Spleen (tissue), 11 donors: Measurements from ENCODE around the gene MGAT5. TPM values are rescaled to one million over a fixed set of nuclear protein-coding genes. Genes with fewer than 3 reads are reported as not detected.

Experiments used
- DNase-seq: peaks from one replicate; pipeline ENCODE4 v3.0.0-alpha.2; 2020
- H3K27ac ChIP-seq, 8 donors: fragments of 200-600 bp; sonication (generic) in 7 of 8; 1 replicate in 4 of 8; 2 replicates in 4 of 8; pipeline versions ENCODE4 v1.5.0 to v1.8.0; 2016 to 2021; ENCODE audit warnings: inconsistent platforms in 4 of 8, mild to moderate bottlenecking in 4 of 8, moderate library complexity in 1 of 8
- H3K27me3 ChIP-seq, 7 donors: fragments of 200-600 bp; sonication (generic) in 6 of 7; replicated peaks in 1 of 7; 1 replicate in 4 of 7; 2 replicates in 3 of 7; pipeline versions ENCODE4 v1.5.0 to v1.8.0; 2016 to 2021; ENCODE audit warnings: inconsistent platforms in 3 of 7, mild to moderate bottlenecking in 1 of 7
- H3K36me3 ChIP-seq, 6 donors: fragments of 200-600 bp; sonication (generic) in 5 of 6; 1 replicate in 4 of 6; 2 replicates in 2 of 6; pipeline versions ENCODE4 v1.5.0 to v1.8.0; 2016 to 2021; ENCODE audit warnings: inconsistent platforms in 2 of 6
- H3K4me1 ChIP-seq, 6 donors: fragments of 200-600 bp; sonication (generic) in 5 of 6; 1 replicate in 3 of 6; 2 replicates in 3 of 6; pipeline versions ENCODE4 v1.5.0 to v1.8.0; 2016 to 2021; ENCODE audit warnings: inconsistent platforms in 3 of 6
- H3K4me3 ChIP-seq, 8 donors: fragments of 200-600 bp; sonication (generic) in 7 of 8; 1 replicate in 4 of 8; 2 replicates in 4 of 8; pipeline versions ENCODE4 v1.5.0 to v1.8.0; 2016 to 2021; ENCODE audit warnings: inconsistent platforms in 4 of 8, mild to moderate bottlenecking in 4 of 8, moderate library complexity in 2 of 8
- H3K9me3 ChIP-seq, 8 donors: fragments of 200-600 bp; sonication (generic) in 7 of 8; 1 replicate in 4 of 8; 2 replicates in 4 of 8; pipeline versions ENCODE4 v1.5.0 to v1.8.0; 2016 to 2021; ENCODE audit warnings: inconsistent platforms in 4 of 8
- POLR2A ChIP-seq, 3 donors: fragments of 450-650 bp; IDR thresholded peaks; one replicate each; pipeline ENCODE4 v1.5.1; 2017; ENCODE audit warnings: antibody characterized with exemption in 3 of 3, mild to moderate bottlenecking in 1 of 3
- POLR2AphosphoS5 ChIP-seq, 3 donors: sonication (generic); formaldehyde crosslinking; IDR thresholded peaks; one replicate each; pipeline ENCODE4 v1.5.1; 2017; ENCODE audit warnings: antibody characterized with exemption in 3 of 3
- WGBS, 5 donors: extraction: QIAGEN DNeasy Blood & Tissue Kit in 3 of 5; methylation state at CpG; one replicate each; pipeline versions ENCODE4 v1.1.5 to v1.1.7; 2013 to 2018; 5-methylcytosine and 5-hydroxymethylcytosine counted together
- intact Hi-C: fragments of 100-400 bp; cut with DNase I; formaldehyde crosslinking; loops from one replicate; pipeline ENCODE4 v1.15.0; 2023; ENCODE audit warnings: low total_unique reads
- polyA plus RNA-seq, 3 donors: library from polyadenylated mRNA; stranded (reverse); fragments of 200-250 nt; gene quantifications; one replicate each; pipeline ENCODE4 v1.2.1, GENCODE V29; 2013
- total RNA-seq, 7 donors: library from RNA; depleted of rRNA in 3 of 7; stranded (reverse); fragments of >200 nt in 3 of 7; fragmentation: NEBNext Ultra II Directional in 4 of 7; extraction: Animal tissue kit (Norgen Biotek cat#: 25700) in 4 of 7; gene quantifications; one replicate each; pipeline versions ENCODE4 v1.1.0 to v1.2.1, GENCODE V29; 2016 to 2021
- TF ChIP-seq, protein P1 (sequence below), 11 experiments: fragments of 200-600 bp in 7 of 11; fragments of 450-650 bp in 4 of 11; sonication (generic) in 4 of 11; IDR thresholded peaks in 8 of 11; conservative IDR thresholded peaks in 3 of 11; 1 replicate in 7 of 11; 2 replicates in 4 of 11; pipeline versions ENCODE4 v1.4.0 to v1.8.0; 2016 to 2021; ENCODE audit warnings: antibody characterized with exemption in 11 of 11, inconsistent platforms in 4 of 11, mild to moderate bottlenecking in 1 of 11
- donor health status: healthy with polysubstance abuse.
- donor health status: DM: no; HTN: no; CAD: no; lungs with moderate emphysema.
- donor health status: DM: no; HTN: no; CAD: no.
- donor health status: Bipolar disorder and iron deficiency.
- donor health status: healthy.
- donor health status: DM: no; HTN: no; CAD: no.
- donor health status: DM: yes; HTN: yes; CAD: no.

The MGAT5 gene
- total and polyA plus RNA-seq, 10 donors, result 11.2 to 110 (median 91.9) TPM

DNA sequence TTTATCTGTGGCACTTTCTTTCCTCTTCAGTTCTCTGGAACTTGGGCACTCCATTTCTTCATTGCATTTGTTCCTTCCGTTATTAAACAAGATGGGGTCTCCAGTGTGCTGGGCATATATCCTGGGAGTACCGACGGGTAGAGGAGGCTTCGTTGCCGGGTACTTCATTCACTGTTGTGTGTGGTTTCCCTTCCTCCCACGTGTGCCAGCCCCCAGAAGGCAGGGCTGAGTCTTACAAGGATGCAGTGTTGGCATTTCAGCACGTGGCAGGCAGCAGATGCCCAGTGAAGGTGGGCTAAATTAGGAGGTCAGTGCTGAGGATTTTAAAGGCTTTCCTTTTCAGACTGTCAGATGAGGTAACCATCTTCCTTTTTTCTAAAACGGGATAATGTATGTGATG lies 58.6 kb downstream of the MGAT5 start:
- peaks cover 0 to 7% (median 0%) of the 10 kb centered on the region in 8 donors for H3K9me3 ChIP-seq
- peaks cover 0 to 33% (median 3%) of the 10 kb centered on the region in 6 donors for H3K36me3 ChIP-seq
- TF ChIP-seq POLR2A (IDR thresholded peaks at IDR 0.05) (no peak), POLR2AphosphoS5 (IDR thresholded peaks at IDR 0.05) (peak in 1 of 3 donors; percentile 7)
- TF ChIP-seq, protein P1, sequence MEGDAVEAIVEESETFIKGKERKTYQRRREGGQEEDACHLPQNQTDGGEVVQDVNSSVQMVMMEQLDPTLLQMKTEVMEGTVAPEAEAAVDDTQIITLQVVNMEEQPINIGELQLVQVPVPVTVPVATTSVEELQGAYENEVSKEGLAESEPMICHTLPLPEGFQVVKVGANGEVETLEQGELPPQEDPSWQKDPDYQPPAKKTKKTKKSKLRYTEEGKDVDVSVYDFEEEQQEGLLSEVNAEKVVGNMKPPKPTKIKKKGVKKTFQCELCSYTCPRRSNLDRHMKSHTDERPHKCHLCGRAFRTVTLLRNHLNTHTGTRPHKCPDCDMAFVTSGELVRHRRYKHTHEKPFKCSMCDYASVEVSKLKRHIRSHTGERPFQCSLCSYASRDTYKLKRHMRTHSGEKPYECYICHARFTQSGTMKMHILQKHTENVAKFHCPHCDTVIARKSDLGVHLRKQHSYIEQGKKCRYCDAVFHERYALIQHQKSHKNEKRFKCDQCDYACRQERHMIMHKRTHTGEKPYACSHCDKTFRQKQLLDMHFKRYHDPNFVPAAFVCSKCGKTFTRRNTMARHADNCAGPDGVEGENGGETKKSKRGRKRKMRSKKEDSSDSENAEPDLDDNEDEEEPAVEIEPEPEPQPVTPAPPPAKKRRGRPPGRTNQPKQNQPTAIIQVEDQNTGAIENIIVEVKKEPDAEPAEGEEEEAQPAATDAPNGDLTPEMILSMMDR (IDR thresholded peaks at IDR 0.05 in 8 of 11, conservative IDR thresholded peaks at IDR 0.05 in 3 of 11), result no peak
- peaks cover 0 to 78% (median 34%) of the 10 kb centered on the region in 6 donors for H3K4me1 ChIP-seq
- WGBS, 5 donors, result 46 to 60% (median 53%) methylated on average over 8 of the region's 8 CpGs
- intact Hi-C loops, result no loop called here
- no peak overlapping the region for H3K4me3 ChIP-seq
- no peaks in the 10 kb centered on the region for H3K27me3 ChIP-seq
- H3K27ac ChIP-seq, result peak overlapping the region in 3 of 8 donors; percentile 25 to 60 (median 36)
- no peak for DNase-seq

DNA sequence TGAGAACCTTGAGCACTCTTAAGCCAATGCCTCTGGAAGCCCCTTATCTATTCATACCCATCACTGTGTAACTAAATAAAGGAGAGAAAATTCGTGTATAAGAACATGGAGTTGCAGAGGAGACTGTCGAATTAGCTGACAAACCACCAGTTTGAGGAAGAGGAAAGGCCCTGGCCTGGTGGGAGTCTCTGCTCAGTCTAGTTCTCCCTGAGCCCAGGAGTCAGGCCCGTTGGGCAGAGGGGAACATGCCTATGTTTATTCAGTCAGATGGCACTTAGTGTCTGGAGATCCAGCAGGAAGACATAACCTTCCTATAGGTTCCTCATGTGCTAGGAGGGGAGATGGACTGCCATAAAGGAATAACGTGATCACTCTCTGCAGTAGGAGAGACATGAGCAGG lies 60.3 kb downstream of the MGAT5 start:
- no peaks in the 10 kb centered on the region for H3K27me3 ChIP-seq
- peaks cover 0 to 81% (median 30%) of the 10 kb centered on the region in 6 donors for H3K4me1 ChIP-seq
- no peak overlapping the region for H3K4me3 ChIP-seq
- no peaks in the 10 kb centered on the region for H3K9me3 ChIP-seq
- no peak for DNase-seq
- peak overlapping the region in 2 of 8 donors; percentile 25 to 60 for H3K27ac ChIP-seq
- WGBS, 5 donors, result 46 to 68% (median 64%) methylated on average over 4 of the region's 4 CpGs
- H3K36me3 ChIP-seq, result peaks cover 0 to 40% (median 19%) of the 10 kb centered on the region in 6 donors
- TF ChIP-seq, protein P1 (IDR thresholded peaks at IDR 0.05 in 8 of 11, conservative IDR thresholded peaks at IDR 0.05 in 3 of 11), result no peak
- TF ChIP-seq POLR2A (IDR thresholded peaks at IDR 0.05), result no peak
- no peak for TF ChIP-seq POLR2AphosphoS5 (IDR thresholded peaks at IDR 0.05)
- intact Hi-C loops, result no loop called here

DNA sequence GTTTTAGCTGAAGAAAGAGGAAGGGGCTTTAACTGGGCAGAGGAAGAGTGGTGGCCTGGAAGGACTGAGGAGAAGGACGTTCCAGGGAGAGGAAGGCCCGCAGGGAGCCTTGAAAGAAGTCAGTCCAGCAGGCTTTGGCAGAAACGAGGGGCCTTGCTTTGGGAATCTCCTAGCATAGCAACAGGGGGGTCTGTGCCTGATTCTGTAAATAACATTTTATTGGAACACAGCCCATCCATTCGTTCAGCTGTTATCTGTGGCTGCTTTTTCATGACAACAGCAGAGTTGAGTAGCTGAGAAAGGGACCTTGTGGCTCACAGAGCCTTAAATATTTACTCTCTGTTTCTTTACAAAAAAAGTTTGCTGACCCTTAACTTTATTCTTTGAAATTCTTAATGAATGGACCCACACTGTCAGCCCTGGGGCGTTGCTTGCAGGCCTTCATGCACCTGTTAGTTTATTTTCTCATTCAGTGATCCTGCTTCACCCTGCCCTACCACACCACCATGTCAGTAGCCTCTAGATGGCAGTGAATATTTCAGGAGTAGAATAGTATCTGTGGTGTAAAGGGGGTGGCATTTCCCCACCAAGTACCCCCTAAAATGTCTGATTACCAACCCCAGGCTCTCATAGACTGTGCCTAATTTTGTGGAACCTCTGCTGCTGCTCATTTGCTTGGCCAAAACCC lies 61.0 kb downstream of the MGAT5 start:
- H3K36me3 ChIP-seq, result peaks cover 0 to 46% (median 19%) of the 10 kb centered on the region in 6 donors
- no peak overlapping the region for H3K4me3 ChIP-seq
- H3K4me1 ChIP-seq, result peaks cover 0 to 87% (median 32%) of the 10 kb centered on the region in 6 donors
- intact Hi-C loops, result no loop called here
- H3K27ac ChIP-seq, result peak overlapping the region in 1 of 8 donors; percentile 60
- H3K9me3 ChIP-seq, result no peaks in the 10 kb centered on the region
- WGBS, 5 donors, result 50 to 81% (median 74%) methylated on average over 5 of the region's 5 CpGs
- no peaks in the 10 kb centered on the region for H3K27me3 ChIP-seq
- no peak for DNase-seq
- TF ChIP-seq POLR2AphosphoS5 (IDR thresholded peaks at IDR 0.05) (no peak), POLR2A (IDR thresholded peaks at IDR 0.05) (no peak)
- TF ChIP-seq, protein P1 (IDR thresholded peaks at IDR 0.05 in 8 of 11, conservative IDR thresholded peaks at IDR 0.05 in 3 of 11), result no peak

DNA sequence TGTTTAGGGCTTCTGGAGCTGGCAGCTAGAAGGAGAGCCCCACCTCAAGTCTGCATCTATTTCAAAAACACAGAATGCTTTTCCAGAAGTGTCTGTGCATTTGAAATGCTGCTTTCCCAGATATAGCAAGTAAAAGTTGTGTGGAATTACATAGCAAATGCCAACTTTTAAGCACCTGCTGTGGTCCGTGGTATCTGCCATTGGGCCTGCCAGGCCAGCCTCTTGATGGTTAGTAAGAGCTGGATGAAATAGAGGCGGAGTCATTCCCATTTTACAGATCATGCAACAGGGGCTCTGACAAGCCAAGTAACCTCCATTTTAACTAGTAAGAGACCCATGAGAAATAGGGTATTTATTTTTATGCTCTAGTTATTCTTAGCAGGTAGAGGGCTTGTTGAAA lies 61.6 kb downstream of the MGAT5 start:
- WGBS, 5 donors, result 94 to 100% (median 97%) methylated on average over 2 of the region's 2 CpGs
- no peak for DNase-seq
- H3K4me1 ChIP-seq, result peaks cover 0 to 87% (median 30%) of the 10 kb centered on the region in 6 donors
- no peaks in the 10 kb centered on the region for H3K27me3 ChIP-seq
- no peak overlapping the region for H3K4me3 ChIP-seq
- TF ChIP-seq, protein P1 (IDR thresholded peaks at IDR 0.05 in 8 of 11, conservative IDR thresholded peaks at IDR 0.05 in 3 of 11), result no peak
- intact Hi-C loops, result no loop called here
- no peaks in the 10 kb centered on the region for H3K9me3 ChIP-seq
- no peak overlapping the region for H3K27ac ChIP-seq
- H3K36me3 ChIP-seq, result peaks cover 0 to 46% (median 19%) of the 10 kb centered on the region in 6 donors
